ENCODE measurements around the gene FBLIM1. TPM values are rescaled to one million over a fixed set of nuclear protein-coding genes. Genes with fewer than 3 reads are reported as not detected.
A peak's percentile ranks its signal among the peaks of the same experiment; 100 is the strongest.

The FBLIM1 gene
- total and polyA plus RNA-seq, 2 donors, result 28.8 to 107 TPM

- WGBS, result 2% methylated on average over 66 of the region's 66 CpGs
- no peaks in the 10 kb centered on the region for H3K36me3 ChIP-seq (ENCODE audit: insufficient read depth)
- H3K4me3 ChIP-seq (ENCODE audit: low read depth, low read length), result peak overlapping the region; percentile 69
These were observed 77.3 kb downstream of the FBLIM1 start for GRCh38 chr1:15835741-15836510.

More at GRCh38 chr1:15835741-15836510, 77.3 kb downstream of the FBLIM1 start:
- DNase-seq (ENCODE audit: extremely low spot score), result peak; percentile 98
- Histone ChIP-seq H3K4me1 (ENCODE audit: insufficient read depth) (no peaks in the 10 kb centered on the region), H3K27ac (ENCODE audit: low read depth) (peak overlapping the region; percentile 99)

Other genes starting within 250 kb of the FBLIM1 start
- gene CASP9, start 234.6 kb upstream of the FBLIM1 start, total RNA-seq, result 9.3 TPM
- gene CASP9, start 234.6 kb upstream of the FBLIM1 start, polyA plus RNA-seq, result 15.4 TPM
- 18.7 TPM for gene DNAJC16, start 231.9 kb upstream of the FBLIM1 start, total RNA-seq
- 5.6 TPM for gene DNAJC16, start 231.9 kb upstream of the FBLIM1 start, polyA plus RNA-seq
- gene AGMAT, start 173.7 kb upstream of the FBLIM1 start, total RNA-seq, result 0.48 TPM
- gene AGMAT, start 173.7 kb upstream of the FBLIM1 start, polyA plus RNA-seq, result 0.27 TPM
- gene DDI2, start 141.3 kb upstream of the FBLIM1 start, total RNA-seq, result 48.8 TPM
- gene DDI2, start 141.3 kb upstream of the FBLIM1 start, polyA plus RNA-seq, result 7.2 TPM
- gene PLEKHM2, start 74.5 kb upstream of the FBLIM1 start, total RNA-seq, result 23.5 TPM
- 53.5 TPM for gene PLEKHM2, start 74.5 kb upstream of the FBLIM1 start, polyA plus RNA-seq
- gene SLC25A34, start 22.5 kb upstream of the FBLIM1 start, total RNA-seq, result 0.90 TPM
- gene SLC25A34, start 22.5 kb upstream of the FBLIM1 start, polyA plus RNA-seq, result 1.3 TPM
- gene TMEM82, start 16.3 kb upstream of the FBLIM1 start, total RNA-seq, result not detected
- gene TMEM82, start 16.3 kb upstream of the FBLIM1 start, polyA plus RNA-seq, result not detected
- gene UQCRHL, start 48.9 kb downstream of the FBLIM1 start, total RNA-seq, result 2.9 TPM
- gene UQCRHL, start 48.9 kb downstream of the FBLIM1 start, polyA plus RNA-seq, result 3.5 TPM
- 47.6 TPM for gene SPEN, start 88.9 kb downstream of the FBLIM1 start, total RNA-seq
- 31.8 TPM for gene SPEN, start 88.9 kb downstream of the FBLIM1 start, polyA plus RNA-seq
- gene ZBTB17, start 217.3 kb downstream of the FBLIM1 start, total RNA-seq, result 17.1 TPM
- gene ZBTB17, start 217.3 kb downstream of the FBLIM1 start, polyA plus RNA-seq, result 30.4 TPM
- not detected for gene SRARP, start 245.4 kb downstream of the FBLIM1 start, total RNA-seq
- 0.03 TPM for gene SRARP, start 245.4 kb downstream of the FBLIM1 start, polyA plus RNA-seq

Data from urinary bladder (tissue), 4 donors.